Left lung (tissue), 10 donors: ENCODE measurements around the gene FAM117B. TPM values are rescaled to one million over a fixed set of nuclear protein-coding genes. Genes with fewer than 3 reads are reported as not detected.

Experiments used
- ATAC-seq: fragments of 200-7000 bp; cut with Tn5 transposase; one replicate; pipeline ENCODE4 v1.9.1; 2020; ENCODE audit warnings: moderate library complexity
- DNase-seq, 4 donors: peaks; one replicate each; pipeline ENCODE4 v3.0.0-alpha.2; 2013 to 2020
- H3K27ac ChIP-seq, 2 donors: fragments of 200-600 bp; sonication (generic) in 1 of 2; one replicate each; pipeline versions ENCODE4 v1.5.0 to v1.8.0; 2020 to 2021
- H3K27me3 ChIP-seq, 2 donors: fragments of 200-600 bp; sonication (generic) in 1 of 2; one replicate each; pipeline versions ENCODE4 v1.5.0 to v1.8.0; 2020 to 2021
- H3K36me3 ChIP-seq, 2 donors: fragments of 200-600 bp; sonication (generic) in 1 of 2; one replicate each; pipeline versions ENCODE4 v1.5.0 to v1.8.0; 2020 to 2021
- H3K4me1 ChIP-seq, 2 donors: fragments of 200-600 bp; one replicate each; pipeline ENCODE4 v1.8.0; 2021
- H3K4me3 ChIP-seq, 2 donors: fragments of 200-600 bp; sonication (generic) in 1 of 2; one replicate each; pipeline versions ENCODE4 v1.5.0 to v1.8.0; 2020 to 2021; ENCODE audit warnings: mild to moderate bottlenecking in 1 of 2
- H3K9me3 ChIP-seq, 2 donors: fragments of 200-600 bp; sonication (generic) in 1 of 2; one replicate each; pipeline versions ENCODE4 v1.5.0 to v1.8.0; 2020 to 2021
- intact Hi-C, 2 donors: fragments of 100-400 bp; cut with DNase I; formaldehyde crosslinking; loops; one replicate each; pipeline versions ENCODE4 v1.11.2 to v1.14.2; 2022
- polyA plus RNA-seq, 6 donors: library from polyadenylated mRNA; unstranded; fragments of 120-200 nt; gene quantifications; one replicate each; pipeline ENCODE4 v1.2.1, GENCODE V29; 2013; ENCODE audit not compliant: insufficient read length in 6 of 6
- total RNA-seq, 2 donors: library from RNA; stranded (reverse); fragmentation: NEBNext Ultra II Directional; extraction: Animal tissue kit (Norgen Biotek cat#: 25700); gene quantifications; one replicate each; pipeline ENCODE4 v1.2.1, GENCODE V29; 2021
- TF ChIP-seq, protein P1 (sequence below), 2 donors: fragments of 200-600 bp; sonication (generic) in 1 of 2; IDR thresholded peaks; one replicate each; pipeline versions ENCODE4 v1.5.0 to v1.8.0; 2021; ENCODE audit warnings: antibody characterized with exemption in 2 of 2
- donor health status: DM: no; HTN: yes; CAD: no.
- donor health status: DM: no; HTN: no; CAD: no.

The FAM117B gene
- total and polyA plus RNA-seq, 8 donors = 4.9 to 27.4 (median 22.6) TPM

- TF ChIP-seq, protein P1, sequence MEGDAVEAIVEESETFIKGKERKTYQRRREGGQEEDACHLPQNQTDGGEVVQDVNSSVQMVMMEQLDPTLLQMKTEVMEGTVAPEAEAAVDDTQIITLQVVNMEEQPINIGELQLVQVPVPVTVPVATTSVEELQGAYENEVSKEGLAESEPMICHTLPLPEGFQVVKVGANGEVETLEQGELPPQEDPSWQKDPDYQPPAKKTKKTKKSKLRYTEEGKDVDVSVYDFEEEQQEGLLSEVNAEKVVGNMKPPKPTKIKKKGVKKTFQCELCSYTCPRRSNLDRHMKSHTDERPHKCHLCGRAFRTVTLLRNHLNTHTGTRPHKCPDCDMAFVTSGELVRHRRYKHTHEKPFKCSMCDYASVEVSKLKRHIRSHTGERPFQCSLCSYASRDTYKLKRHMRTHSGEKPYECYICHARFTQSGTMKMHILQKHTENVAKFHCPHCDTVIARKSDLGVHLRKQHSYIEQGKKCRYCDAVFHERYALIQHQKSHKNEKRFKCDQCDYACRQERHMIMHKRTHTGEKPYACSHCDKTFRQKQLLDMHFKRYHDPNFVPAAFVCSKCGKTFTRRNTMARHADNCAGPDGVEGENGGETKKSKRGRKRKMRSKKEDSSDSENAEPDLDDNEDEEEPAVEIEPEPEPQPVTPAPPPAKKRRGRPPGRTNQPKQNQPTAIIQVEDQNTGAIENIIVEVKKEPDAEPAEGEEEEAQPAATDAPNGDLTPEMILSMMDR (IDR thresholded peaks at IDR 0.05) = no peak
- H3K27ac ChIP-seq = no peak overlapping the region
- H3K36me3 ChIP-seq = no peaks in the 10 kb centered on the region
- ATAC-seq (no peak), DNase-seq (no peak)
- no peaks in the 10 kb centered on the region for H3K27me3 ChIP-seq
- no peaks in the 10 kb centered on the region for H3K4me1 ChIP-seq
- peaks cover 0 to 22% of the 10 kb centered on the region in 2 donors for H3K9me3 ChIP-seq
- intact Hi-C loops = no loop called here
- H3K4me3 ChIP-seq = no peak overlapping the region
These were observed 47.5 kb downstream of the FAM117B start for GRCh38 chr2:202682274-202682673.

DNA sequence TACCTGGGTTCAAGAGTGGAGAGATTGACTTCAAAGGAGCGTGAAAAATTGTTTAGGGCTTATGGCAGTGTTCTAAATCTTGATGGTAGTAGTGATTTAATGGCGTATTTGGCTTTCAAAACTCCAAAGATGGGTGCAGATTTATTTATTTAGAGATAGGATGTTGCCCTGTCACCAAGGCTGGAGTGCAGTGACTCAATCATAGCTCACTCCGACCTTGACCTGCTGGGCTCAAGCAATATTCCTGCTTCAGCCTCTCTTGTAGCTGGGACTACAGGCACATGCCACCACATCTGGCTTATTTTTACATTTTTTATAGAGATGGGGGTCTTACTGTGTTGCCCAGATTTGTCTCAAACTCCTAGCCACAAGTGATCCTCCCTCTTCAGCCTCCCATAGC, 52.5 kb downstream of the FAM117B start:
- intact Hi-C loops = no loop called here
- ATAC-seq (no peak), DNase-seq (no peak)
- Histone ChIP-seq H3K27me3 (no peaks in the 10 kb centered on the region), H3K4me3 (no peak overlapping the region), H3K9me3 (peaks cover 0 to 5% of the 10 kb centered on the region in 2 donors), H3K4me1 (no peaks in the 10 kb centered on the region), H3K27ac (no peak overlapping the region), H3K36me3 (no peaks in the 10 kb centered on the region)
- TF ChIP-seq, protein P1 (IDR thresholded peaks at IDR 0.05) = no peak

- TF ChIP-seq, protein P1 (IDR thresholded peaks at IDR 0.05) = no peak
- Histone ChIP-seq H3K4me1 (no peaks in the 10 kb centered on the region), H3K9me3 (no peaks in the 10 kb centered on the region), H3K27ac (no peak overlapping the region), H3K27me3 (no peaks in the 10 kb centered on the region), H3K36me3 (no peaks in the 10 kb centered on the region), H3K4me3 (no peak overlapping the region)
- no peak for DNase-seq
- intact Hi-C loops = no loop called here
- ATAC-seq = no peak
These were observed 54.7 kb downstream of the FAM117B start for GRCh38 chr2:202689459-202689858.

DNA sequence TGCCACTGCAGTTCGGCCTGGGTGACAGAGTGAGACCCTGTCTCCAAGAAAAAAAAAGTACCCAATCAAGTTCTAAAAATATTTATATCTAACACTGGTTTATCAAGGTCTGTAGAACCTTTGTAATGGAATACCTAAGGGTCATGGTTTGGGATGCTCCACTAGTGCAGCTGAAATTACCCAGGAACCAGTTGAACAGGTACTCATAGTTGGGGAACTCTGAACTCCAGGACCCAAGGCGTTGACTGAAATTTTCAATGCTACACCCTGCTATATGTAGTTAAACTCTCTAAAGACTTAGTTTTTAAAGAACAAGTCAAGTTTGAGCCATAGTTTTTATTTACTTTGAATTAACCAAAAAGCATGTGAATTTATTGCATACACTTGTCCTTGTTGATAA, 55.1 kb downstream of the FAM117B start:
- DNase-seq (no peak), ATAC-seq (no peak)
- intact Hi-C loops = no loop called here
- no peaks in the 10 kb centered on the region for H3K27me3 ChIP-seq
- H3K9me3 ChIP-seq = no peaks in the 10 kb centered on the region
- no peak overlapping the region for H3K27ac ChIP-seq
- TF ChIP-seq, protein P1 (IDR thresholded peaks at IDR 0.05) = no peak
- no peaks in the 10 kb centered on the region for H3K36me3 ChIP-seq
- H3K4me1 ChIP-seq = no peaks in the 10 kb centered on the region
- H3K4me3 ChIP-seq = no peak overlapping the region

- H3K36me3 ChIP-seq = no peaks in the 10 kb centered on the region
- H3K27me3 ChIP-seq = no peaks in the 10 kb centered on the region
- TF ChIP-seq, protein P1 (IDR thresholded peaks at IDR 0.05) = no peak
- no peak overlapping the region for H3K4me3 ChIP-seq
- no peak overlapping the region for H3K27ac ChIP-seq
- intact Hi-C loops = no loop called here
- no peak for DNase-seq
- H3K9me3 ChIP-seq = no peaks in the 10 kb centered on the region
- H3K4me1 ChIP-seq = no peaks in the 10 kb centered on the region
- ATAC-seq = no peak
These were observed 55.6 kb downstream of the FAM117B start for GRCh38 chr2:202690321-202690900.
